HFFc6 (cell line): ENCODE results near the gene TUBA8. TPM values are rescaled to one million over a fixed set of nuclear protein-coding genes. Genes with fewer than 3 reads are reported as not detected.

ENCODE experiments used
- DNase-seq: peaks from one replicate; pipeline ENCODE4 v3.0.0-alpha.2; 2018
- H3K27ac Mint-ChIP-seq: 2 replicates; pipeline ENCODE4 v1.8.0; 2020; ENCODE audit warnings: mild to moderate bottlenecking, mixed read lengths
- H3K27me3 Mint-ChIP-seq: 2 replicates; pipeline ENCODE4 v1.8.0; 2021; ENCODE audit warnings: mild to moderate bottlenecking, moderate library complexity, mixed read lengths; ENCODE audit not compliant: insufficient read depth
- H3K36me3 Mint-ChIP-seq: 2 replicates; pipeline ENCODE4 v1.8.0; 2021; ENCODE audit warnings: low read depth, mixed read lengths
- H3K4me1 Mint-ChIP-seq: 2 replicates; pipeline ENCODE4 v1.8.0; 2020; ENCODE audit warnings: low read depth, mixed read lengths
- H3K4me3 Mint-ChIP-seq: 2 replicates; pipeline ENCODE4 v1.8.0; 2020; ENCODE audit warnings: mild to moderate bottlenecking, moderate library complexity, mixed read lengths
- H3K9me3 Mint-ChIP-seq: 2 replicates; pipeline ENCODE4 v1.8.0; 2020; ENCODE audit warnings: mild to moderate bottlenecking, mixed read lengths
- CTCF ChIP-seq: fragments of 200-600 bp; sonication (generic); IDR thresholded peaks from 2 replicates; pipeline ENCODE4 v1.5.0; 2021; ENCODE audit warnings: antibody characterized with exemption, mild to moderate bottlenecking
- total RNA-seq, 6 experiments: library from RNA; stranded (reverse); fragmentation: NEBNext Ultra II Directional; extraction: Animal tissue kit (Norgen Biotek cat#: 25700); gene quantifications; 2 replicates in 1 of 6; 3 replicates in 5 of 6; pipeline ENCODE4 v1.2.3, GENCODE V29; 2021

The TUBA8 gene
- total RNA-seq, 6 experiments from 2014 or later: 0.14 to 0.43 (median 0.29) TPM

DNA sequence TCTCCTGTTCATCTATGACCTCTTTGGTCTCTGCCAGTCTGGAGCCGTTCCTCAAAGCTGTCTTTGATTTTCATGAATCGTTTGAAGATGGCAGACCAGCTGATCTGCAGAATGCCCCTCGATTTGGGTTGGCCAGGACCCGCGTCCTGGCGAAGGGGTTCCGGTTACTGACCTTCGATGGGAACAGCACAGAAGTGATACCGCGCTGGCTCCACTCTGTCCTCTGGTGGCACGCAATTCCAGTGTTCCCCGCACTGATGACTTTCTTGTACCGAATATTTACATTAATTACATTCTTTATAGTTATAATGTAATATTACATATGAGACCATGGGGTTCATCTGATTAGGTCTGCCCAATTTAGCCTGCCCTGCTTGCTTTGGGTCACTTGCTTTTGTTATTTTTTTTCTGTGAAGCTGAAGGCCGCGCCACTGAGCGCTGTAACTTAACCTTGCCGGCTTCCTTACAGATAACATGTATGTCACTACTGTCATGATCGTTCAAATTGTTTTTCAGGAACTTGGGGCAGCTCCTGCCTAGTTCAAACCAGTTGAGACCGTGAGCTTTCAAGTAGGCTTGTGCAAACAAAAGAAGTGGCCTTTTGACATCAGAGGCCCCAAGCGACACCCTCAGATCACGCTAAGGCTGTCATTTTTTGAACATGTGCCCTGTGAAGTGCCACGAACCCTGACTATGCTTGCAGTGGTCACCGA is 35.2 kb downstream of the TUBA8 start:
- H3K9me3 Mint-ChIP-seq: peaks cover 5% of the 10 kb centered on the region; the same call in 1 of the 2 replicates
- DNase-seq: no peak
- peaks cover 12% of the 10 kb centered on the region for H3K4me1 Mint-ChIP-seq
- H3K27ac Mint-ChIP-seq: no peak overlapping the region
- no peak for TF ChIP-seq CTCF
- H3K4me3 Mint-ChIP-seq: no peak overlapping the region
- H3K27me3 Mint-ChIP-seq: no peaks in the 10 kb centered on the region; the same call in 1 of the 2 replicates
- no peaks in the 10 kb centered on the region; the same call in 1 of the 2 replicates for H3K36me3 Mint-ChIP-seq

GRCh38 chr22:18146389-18146753 is 35.8 kb downstream of the TUBA8 start:
- no peaks in the 10 kb centered on the region; the same call in 1 of the 2 replicates for H3K36me3 Mint-ChIP-seq
- H3K4me3 Mint-ChIP-seq: no peak overlapping the region
- peaks cover 2% of the 10 kb centered on the region; the same call in 1 of the 2 replicates for H3K9me3 Mint-ChIP-seq
- DNase-seq: no peak
- TF ChIP-seq CTCF: no peak
- H3K27ac Mint-ChIP-seq: no peak overlapping the region
- no peaks in the 10 kb centered on the region; the same call in 1 of the 2 replicates for H3K27me3 Mint-ChIP-seq
- H3K4me1 Mint-ChIP-seq: peaks cover 12% of the 10 kb centered on the region

GRCh38 chr22:18147791-18148190 is 37.2 kb downstream of the TUBA8 start:
- no peaks in the 10 kb centered on the region for H3K9me3 Mint-ChIP-seq
- no peak overlapping the region for H3K4me3 Mint-ChIP-seq
- H3K4me1 Mint-ChIP-seq: peaks cover 12% of the 10 kb centered on the region
- DNase-seq: no peak
- no peaks in the 10 kb centered on the region; the same call in 1 of the 2 replicates for H3K27me3 Mint-ChIP-seq
- H3K27ac Mint-ChIP-seq: no peak overlapping the region
- no peaks in the 10 kb centered on the region for H3K36me3 Mint-ChIP-seq
- no peak for TF ChIP-seq CTCF

GRCh38 chr22:18148293-18148965 is 37.8 kb downstream of the TUBA8 start:
- H3K9me3 Mint-ChIP-seq: no peaks in the 10 kb centered on the region
- no peak for DNase-seq
- H3K27me3 Mint-ChIP-seq: no peaks in the 10 kb centered on the region; the same call in 1 of the 2 replicates
- no peak for TF ChIP-seq CTCF
- no peak overlapping the region for H3K27ac Mint-ChIP-seq
- H3K4me1 Mint-ChIP-seq: peaks cover 12% of the 10 kb centered on the region
- H3K4me3 Mint-ChIP-seq: no peak overlapping the region
- no peaks in the 10 kb centered on the region for H3K36me3 Mint-ChIP-seq

DNA sequence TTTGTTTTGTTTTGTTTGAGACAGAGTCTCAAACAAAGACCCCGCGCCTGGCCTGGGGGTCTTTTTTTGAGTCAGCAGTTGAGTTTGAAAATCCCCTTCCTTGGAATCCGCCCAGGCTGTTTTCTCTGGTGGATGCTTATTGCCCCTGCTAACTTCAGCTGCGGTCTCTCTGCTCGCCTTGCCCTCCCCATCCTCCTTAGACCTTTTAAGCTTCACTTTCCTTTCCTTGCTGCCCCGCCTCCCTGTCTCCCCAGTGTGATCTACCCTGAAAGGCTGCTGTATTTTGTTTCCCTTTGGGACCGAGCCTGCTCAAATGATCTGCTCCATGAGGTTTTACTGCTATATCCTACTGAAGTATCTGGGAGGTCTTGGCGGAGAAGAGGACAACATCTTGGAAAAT is 41.9 kb downstream of the TUBA8 start:
- Mint-ChIP-seq H3K9me3 (no peaks in the 10 kb centered on the region), H3K27ac (no peak overlapping the region), H3K4me1 (peaks cover 29% of the 10 kb centered on the region), H3K27me3 (no peaks in the 10 kb centered on the region; the same call in 1 of the 2 replicates), H3K4me3 (no peak overlapping the region), H3K36me3 (no peaks in the 10 kb centered on the region)
- DNase-seq: no peak
- TF ChIP-seq CTCF: no peak
